NCI-H446 (cell line): Measurements from ENCODE around the gene ENTPD6.
A peak's percentile ranks its signal among the peaks of the same experiment; 100 is the strongest.

Experiments
- DNase-seq, 2 experiments: peaks; one replicate each; lab custom pipeline; 2025; lab: John Stamatoyannopoulos, UW

ENTPD6 gene

GRCh38 chr20:25188218-25188617 is 7.3 kb upstream of the ENTPD6 start:
- no peak for DNase-seq

GRCh38 chr20:25191051-25191450 is 4.5 kb upstream of the ENTPD6 start:
- no peak for DNase-seq

DNA sequence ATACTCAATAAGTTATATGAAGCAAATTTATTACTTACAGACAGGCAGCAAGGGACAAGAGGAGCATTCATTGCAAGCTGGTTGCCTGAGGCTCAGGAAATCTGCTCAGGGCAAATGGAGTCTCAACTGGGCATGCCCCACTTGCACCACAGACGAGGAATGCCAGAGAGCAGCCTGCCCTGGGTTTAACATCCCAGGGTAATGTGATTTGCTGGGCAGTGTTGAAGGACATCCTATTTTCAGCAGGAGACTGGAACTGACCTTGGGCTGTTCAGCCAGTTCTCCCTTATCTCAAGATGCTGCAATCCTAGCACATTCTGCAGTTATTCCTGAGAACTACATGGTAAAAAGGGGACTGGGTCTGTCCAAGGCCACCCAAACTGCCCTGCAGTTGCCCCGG is 3.8 kb upstream of the ENTPD6 start:
- no peak for DNase-seq

DNA sequence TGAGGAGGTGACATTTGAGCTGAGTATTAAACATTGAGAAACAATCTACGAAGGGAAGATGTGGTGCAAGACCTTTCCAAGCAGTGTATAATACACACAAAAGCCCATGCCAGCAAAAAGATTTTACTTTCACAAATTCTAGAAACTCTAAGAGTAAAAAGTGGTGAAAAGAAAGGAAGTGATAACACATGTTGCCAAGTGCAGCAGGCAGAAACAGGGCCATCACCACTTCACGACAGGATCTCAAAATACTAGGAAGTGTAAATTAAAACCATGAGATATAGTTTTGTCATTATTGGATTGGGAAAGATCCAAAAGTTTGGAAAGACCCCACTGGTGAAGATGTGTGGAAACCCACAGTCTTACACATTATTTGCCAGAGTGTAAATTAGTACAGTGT is 1.7 kb upstream of the ENTPD6 start:
- no peak for DNase-seq

GRCh38 chr20:25194333-25194972 is 1.1 kb upstream of the ENTPD6 start:
- DNase-seq = no peak

DNA sequence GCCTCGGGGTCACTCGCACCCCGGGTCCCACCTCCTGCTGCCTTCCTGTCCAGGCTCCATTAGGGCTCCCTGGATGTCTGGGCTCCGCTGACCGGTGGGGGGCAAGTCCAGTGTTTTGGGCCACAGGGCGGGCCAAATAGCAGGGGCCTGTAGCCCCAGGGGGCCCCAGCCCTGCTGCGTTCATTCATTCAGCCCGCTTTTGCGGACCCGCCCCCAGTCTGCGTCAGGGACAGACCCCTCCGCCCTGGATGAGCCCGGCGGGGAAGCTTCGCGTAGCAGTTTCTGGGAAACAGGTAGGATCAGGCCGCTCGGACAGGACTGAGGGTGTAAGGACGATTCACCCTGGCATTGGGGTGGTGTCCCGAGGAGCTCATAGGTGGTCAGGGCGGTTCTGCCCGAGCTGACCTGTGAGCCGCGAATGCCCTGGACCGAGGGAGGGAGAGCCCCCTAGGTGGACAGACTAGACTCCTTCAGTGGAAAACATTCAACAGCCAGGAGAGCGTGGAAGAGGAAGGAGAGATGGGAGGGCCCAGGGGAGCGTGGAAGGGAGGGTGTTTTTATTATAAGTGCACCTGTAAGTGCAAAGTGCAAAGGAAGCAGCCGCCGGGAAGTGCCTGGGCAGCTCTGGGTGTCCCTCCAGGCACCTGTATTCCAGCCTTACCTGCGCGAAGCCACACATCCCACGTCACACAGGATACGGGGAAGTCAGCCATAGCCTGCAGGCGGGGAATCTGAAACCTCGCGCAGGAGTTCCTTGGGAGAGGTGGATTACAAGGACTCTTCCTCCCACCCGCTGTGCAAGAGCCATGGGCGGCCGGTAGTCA is 662 bp downstream of the ENTPD6 start:
- DNase-seq = peak in 1 of 2 experiments; percentile 13

DNA sequence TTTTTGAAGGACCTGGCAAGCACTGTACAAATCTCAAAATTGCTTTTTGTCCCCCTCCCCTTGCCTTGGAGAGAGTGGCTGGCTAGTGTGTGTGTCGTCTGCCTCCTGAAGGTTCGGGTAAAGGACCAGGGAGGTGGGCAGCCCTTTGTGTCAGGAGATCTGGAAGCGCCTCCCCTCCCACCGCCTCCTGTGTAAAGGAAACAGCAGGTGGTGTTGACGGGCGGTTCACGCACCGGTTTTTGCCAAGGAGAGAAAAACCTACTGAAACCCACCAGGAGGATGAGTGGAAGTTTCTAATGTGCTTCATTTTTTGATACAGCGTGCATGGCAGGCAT is 1.2 kb downstream of the ENTPD6 start:
- no peak for DNase-seq

DNA sequence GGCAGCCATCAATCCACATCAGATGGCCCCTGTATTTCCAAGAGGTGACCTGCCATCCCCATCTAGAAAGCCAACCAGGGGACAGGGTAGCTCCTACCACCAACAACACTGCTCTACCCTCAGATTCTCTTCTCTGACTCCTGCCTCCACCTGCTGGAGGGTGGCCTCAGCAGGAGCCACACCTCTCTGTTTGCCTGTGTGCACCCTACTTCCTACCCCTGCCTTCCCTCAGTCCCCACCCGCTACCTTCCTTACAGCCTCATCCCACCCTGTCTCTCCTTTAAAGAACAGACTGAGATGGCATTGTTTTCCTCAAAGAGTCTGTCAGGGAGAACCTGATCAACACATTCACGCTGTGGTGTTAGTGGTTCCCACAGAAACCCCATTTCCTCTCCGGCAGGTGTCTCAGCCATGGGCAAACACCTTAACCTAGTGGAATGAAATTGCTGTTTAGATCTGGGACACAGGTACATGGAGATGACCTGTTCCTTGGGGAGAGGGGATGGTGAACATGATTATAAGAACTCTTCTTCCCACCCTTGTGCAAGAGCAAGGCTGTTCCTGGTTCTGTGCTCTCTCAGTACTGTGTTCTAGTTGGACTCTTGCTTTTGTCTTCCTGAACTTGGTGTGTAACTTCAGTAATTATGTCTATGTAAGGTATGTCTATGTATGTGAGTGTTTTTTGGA is 1.8 kb downstream of the ENTPD6 start:
- DNase-seq = no peak

DNA sequence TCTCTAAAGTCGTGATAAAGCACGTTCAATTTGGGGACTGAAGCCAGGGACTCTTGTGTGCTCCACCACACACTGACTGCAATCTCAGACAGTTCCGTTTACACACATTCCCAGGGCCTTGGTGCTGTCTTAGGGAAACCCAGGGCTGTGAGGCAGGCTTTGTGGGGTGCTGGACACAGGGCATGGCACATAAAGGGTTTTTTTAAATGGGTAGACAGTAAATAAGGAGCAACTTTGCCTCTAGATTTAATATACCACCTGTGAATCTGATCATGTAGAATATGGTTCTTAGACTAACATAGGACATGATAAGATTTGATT is 2.3 kb downstream of the ENTPD6 start:
- DNase-seq = no peak

GRCh38 chr20:25198663-25199383 is 3.3 kb downstream of the ENTPD6 start:
- DNase-seq = no peak

- DNase-seq = peak in 1 of 2 experiments; percentile 23
Observed at GRCh38 chr20:25199473-25200260, 4.2 kb downstream of the ENTPD6 start.

- DNase-seq = no peak
Observed at GRCh38 chr20:25203089-25203488, 7.6 kb downstream of the ENTPD6 start.

DNA sequence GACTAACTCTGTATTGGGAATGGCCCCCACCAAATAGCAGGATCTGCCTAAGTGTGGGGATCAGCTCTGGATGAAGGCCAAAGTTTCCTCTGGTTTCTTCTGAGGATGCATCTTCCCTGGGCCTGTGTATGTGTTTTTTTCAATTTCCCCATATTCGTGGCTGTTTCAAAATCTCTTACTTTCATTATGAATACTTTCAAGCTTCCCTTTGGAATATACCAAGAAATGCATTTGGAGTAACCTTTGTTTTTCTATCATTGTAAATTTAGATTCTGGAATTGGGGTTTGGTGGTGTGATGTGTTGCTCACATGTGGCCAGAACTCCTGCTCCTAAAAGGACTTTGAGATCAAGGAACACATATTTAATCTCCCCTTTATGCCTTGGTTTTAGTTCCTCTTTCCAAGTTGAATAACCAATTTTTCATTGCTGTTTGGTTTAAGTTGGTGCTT is 8.4 kb downstream of the ENTPD6 start:
- no peak for DNase-seq

DNA sequence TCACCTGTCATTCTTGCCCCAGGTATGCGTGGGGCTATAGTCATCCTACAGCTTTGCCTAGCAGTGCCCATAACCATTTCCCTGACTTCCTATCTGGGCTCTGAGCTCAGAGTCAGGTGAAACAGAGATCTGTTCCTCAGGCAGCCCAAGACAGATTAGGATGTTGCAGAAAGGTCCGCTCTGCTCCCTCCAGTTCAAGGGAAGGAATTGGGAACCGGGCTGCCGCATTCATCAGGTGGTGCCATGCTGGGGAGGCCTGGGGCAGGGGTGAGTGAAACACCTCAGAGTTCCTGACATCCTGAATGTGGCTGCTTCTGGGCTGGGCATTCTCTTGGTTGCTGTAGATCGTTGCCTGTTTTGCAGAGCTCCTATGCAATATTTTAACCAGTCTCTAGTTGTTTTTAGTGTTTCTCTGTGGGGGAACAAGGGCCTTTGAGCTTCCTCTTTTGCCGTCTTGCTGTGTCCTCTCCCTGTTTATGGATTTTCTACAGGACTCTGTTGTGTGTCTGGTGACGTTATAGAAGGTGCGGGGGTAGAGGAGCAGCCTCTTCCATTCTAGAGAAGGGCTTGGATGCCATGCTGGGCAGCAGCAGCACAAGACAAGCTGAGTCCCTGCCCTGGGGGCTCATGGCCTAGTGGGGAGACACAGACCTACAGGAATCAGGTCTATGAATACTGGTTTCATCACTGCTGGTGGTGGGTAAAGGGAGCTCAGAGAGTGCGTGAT is 9.2 kb downstream of the ENTPD6 start:
- DNase-seq = no peak

DNA sequence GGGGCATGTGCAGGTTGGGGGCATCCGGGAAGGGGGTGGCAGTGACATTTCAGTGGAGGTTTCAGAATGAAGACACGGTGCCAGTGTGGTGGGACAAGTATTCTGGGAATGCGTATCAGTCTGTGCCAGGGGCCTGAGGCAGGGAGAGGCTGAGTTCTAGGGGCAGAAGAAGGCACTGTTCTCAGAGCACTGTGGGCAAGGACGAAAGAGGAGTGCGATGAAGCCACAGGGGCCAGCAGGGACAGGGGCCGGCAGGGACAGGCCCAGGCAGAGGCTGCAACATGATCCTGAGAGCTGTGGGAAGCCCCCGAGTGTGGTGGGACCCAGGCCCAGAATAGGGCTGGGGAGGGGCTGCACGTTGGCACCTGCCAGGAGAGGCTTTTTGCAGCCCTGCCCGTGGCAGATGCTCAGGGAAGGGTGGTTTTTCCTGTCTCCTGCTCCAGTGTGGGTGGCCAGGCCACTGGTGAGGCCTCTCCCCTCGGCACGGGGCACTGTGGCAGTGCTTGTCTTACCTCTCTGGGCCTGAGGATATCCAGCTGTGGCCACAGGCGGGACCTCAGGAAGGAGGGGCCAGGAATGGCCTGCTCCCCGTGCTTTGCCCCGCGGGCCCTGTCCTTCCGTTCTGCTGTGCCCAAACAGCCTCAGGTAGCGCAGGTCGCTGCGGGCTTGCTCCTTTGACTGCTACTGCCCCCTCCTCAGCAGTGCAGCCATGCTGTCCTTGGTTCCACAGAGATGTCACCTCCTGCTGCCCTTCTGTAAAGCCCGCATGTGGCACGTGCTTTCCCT is 10.0 kb downstream of the ENTPD6 start:
- DNase-seq = no peak

- DNase-seq = no peak
Observed at GRCh38 chr20:25206063-25206403, 10.5 kb downstream of the ENTPD6 start.

- no peak for DNase-seq
Observed at GRCh38 chr20:25206548-25206947, 11.0 kb downstream of the ENTPD6 start.

DNA sequence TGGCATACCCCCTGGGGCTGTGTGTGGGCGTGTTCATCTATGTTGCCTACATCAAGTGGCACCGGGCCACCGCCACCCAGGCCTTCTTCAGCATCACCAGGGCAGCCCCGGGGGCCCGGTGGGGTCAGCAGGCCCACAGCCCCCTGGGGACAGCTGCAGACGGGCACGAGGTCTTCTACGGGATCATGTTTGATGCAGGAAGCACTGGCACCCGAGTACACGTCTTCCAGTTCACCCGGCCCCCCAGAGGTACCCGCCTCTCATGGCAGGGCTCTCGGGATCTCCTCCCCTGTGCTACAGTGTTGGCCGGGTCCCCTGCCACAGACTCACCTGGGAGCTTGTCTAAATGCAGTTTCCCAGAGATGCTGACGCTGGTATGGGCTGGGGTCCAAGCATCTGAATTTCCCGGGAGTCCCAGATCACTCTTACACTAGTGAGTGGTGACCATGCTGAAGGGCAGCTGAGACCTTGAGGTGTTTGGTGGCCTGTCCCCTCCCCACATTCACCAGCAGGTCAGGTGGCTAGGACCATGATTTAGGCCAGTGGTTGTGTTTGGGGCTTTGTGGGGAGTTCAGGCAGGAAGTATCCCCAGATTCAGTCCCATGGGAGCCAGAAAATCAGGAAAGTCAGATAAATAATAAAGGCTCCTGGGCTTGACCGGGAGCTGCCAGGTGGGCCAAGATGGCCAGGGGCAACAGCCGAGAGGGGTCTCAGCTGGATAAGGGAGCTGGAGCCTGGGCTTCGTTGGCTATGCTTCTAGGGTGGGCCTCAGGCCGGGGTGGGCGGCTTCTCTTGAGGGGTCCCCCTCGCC is 11.8 kb downstream of the ENTPD6 start:
- no peak for DNase-seq

DNA sequence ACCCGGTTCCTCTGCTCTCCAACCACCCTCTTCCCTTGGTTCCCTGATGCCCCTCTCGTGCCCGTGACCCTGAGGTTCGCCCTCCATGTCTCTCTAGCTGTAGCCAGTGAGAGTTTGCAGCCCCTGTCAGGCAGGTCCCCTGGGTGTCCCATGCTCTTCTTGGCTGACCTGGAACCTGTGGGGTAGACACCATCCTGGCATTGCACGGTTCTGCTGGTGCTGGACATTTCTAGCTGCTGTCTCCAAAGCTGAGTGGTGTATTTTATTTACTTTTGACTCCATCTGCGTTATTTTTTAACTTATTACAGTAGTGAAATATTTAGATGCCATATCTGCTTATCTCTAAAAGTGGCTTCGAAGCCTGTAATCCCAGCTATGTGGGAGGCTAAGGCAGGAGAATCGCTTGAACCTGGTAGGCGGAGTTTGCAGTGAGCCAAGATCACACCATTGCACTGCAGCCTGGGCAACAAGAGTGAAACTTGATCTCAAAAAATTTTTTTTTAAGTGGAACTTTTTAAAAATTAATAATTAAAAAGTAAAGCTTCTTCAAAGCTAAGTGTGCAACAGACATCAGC is 12.5 kb downstream of the ENTPD6 start:
- DNase-seq = no peak
